Sigmoid colon (tissue), 7 donors: Measurements from ENCODE around the gene BTBD19. TPM values are rescaled to one million over a fixed set of nuclear protein-coding genes. Genes with fewer than 3 reads are reported as not detected.
"Not testable (repeated sequence)": the region's sequence is repeated elsewhere in the genome, so short reads cannot be mapped to it uniquely, and the experiment has no call there.

Experiments used
- DNase-seq: peaks from one replicate; pipeline ENCODE4 v3.0.0-alpha.2; 2019
- H3K27ac ChIP-seq, 4 donors: fragments of 200-600 bp; sonication (generic); one replicate each; pipeline ENCODE4 v1.5.1; 2016 to 2019; ENCODE audit warnings: mild to moderate bottlenecking in 1 of 4
- H3K27me3 ChIP-seq, 3 donors: fragments of 200-600 bp; sonication (generic); one replicate each; pipeline ENCODE4 v1.5.1; 2019; ENCODE audit warnings: mild to moderate bottlenecking in 1 of 3
- H3K36me3 ChIP-seq, 4 donors: fragments of 200-600 bp; sonication (generic); one replicate each; pipeline ENCODE4 v1.5.1; 2016 to 2019
- H3K4me1 ChIP-seq, 4 donors: fragments of 200-600 bp; sonication (generic); one replicate each; pipeline ENCODE4 v1.5.1; 2017 to 2019
- H3K4me3 ChIP-seq, 4 donors: fragments of 200-600 bp; sonication (generic); one replicate each; pipeline ENCODE4 v1.5.1; 2017 to 2019; ENCODE audit warnings: mild to moderate bottlenecking in 2 of 4, moderate library complexity in 1 of 4
- H3K9me3 ChIP-seq, 4 donors: fragments of 200-600 bp in 3 of 4; sonication (generic) in 3 of 4; one replicate each; pipeline versions ENCODE4 v1.5.1 to v1.6.1; 2013 to 2019
- CTCF ChIP-seq, 4 experiments: fragments of 450-650 bp in 3 of 4; fragments of 200-600 bp in 1 of 4; IDR thresholded peaks; one replicate each; pipeline ENCODE4 v1.5.1; 2016 to 2019; ENCODE audit warnings: antibody characterized with exemption in 4 of 4, mild to moderate bottlenecking in 3 of 4, moderate library complexity in 2 of 4
- EP300 ChIP-seq, 4 donors: sonication (generic); formaldehyde crosslinking; IDR thresholded peaks; one replicate each; pipeline ENCODE4 v1.6.1; 2017; ENCODE audit warnings: antibody characterized with exemption in 4 of 4
- POLR2A ChIP-seq, 2 donors: fragments of 450-650 bp; IDR thresholded peaks; one replicate each; pipeline ENCODE4 v1.6.1; 2016; ENCODE audit warnings: antibody characterized with exemption in 2 of 2, mild to moderate bottlenecking in 2 of 2, moderate library complexity in 2 of 2
- POLR2AphosphoS5 ChIP-seq, 4 donors: sonication (generic); formaldehyde crosslinking; IDR thresholded peaks; one replicate each; pipeline ENCODE4 v1.6.1; 2017; ENCODE audit warnings: antibody characterized with exemption in 4 of 4
- WGBS, 2 donors: extraction: QIAGEN DNeasy Blood & Tissue Kit; methylation state at CpG; one replicate each; pipeline ENCODE4 v1.1.7; 2013; 5-methylcytosine and 5-hydroxymethylcytosine counted together
- intact Hi-C: fragments of 100-400 bp; cut with DNase I; formaldehyde crosslinking; loops from one replicate; pipeline ENCODE4 v1.15.1; 2023
- polyA plus RNA-seq, 3 donors: library from polyadenylated mRNA; stranded (reverse); fragments of 200-250 nt; gene quantifications; one replicate each; pipeline ENCODE4 v1.2.3, GENCODE V29; 2013
- total RNA-seq, 4 donors: library from RNA; depleted of rRNA; stranded (reverse); fragments of >200 nt; gene quantifications; one replicate each; pipeline ENCODE4 v1.1.0, GENCODE V29; 2016
- donor health status: healthy with polysubstance abuse.
- donor health status: Bipolar disorder and iron deficiency.
- donor health status: healthy.

Gene BTBD19
- total RNA-seq, result 1 to 10 TPM; 2.7 to 9.4 (median 3.2) TPM
- polyA plus RNA-seq, result 1 to 10 TPM in 1 of 3 donors, under 1 TPM in 1, not detected in 1; 0.60 to 2.3 TPM

- peak within 1 kb of the TSS; percentile 88 to 98 (median 95) for H3K27ac ChIP-seq
- peak within 1 kb of the TSS; percentile 13 to 35 (median 26) for H3K4me3 ChIP-seq
- intact Hi-C loops, result loop anchor here (10.0 kb wide), 1 partner anchor 687 kb away; the partner anchor contains the start of gene TESK2
- H3K9me3 ChIP-seq, result no peaks in the 10 kb centered on the region
- peaks cover 0 to 79% (median 57%) of the 10 kb centered on the region in 4 donors for H3K4me1 ChIP-seq
- TF ChIP-seq POLR2A (IDR thresholded peaks at IDR 0.05) (no peak), CTCF (IDR thresholded peaks at IDR 0.05) (no peak), POLR2AphosphoS5 (IDR thresholded peaks at IDR 0.05) (peak in 3 of 4 donors; percentile 13 to 50 (median 47)), EP300 (IDR thresholded peaks at IDR 0.05) (no peak)
- peak; percentile 94 for DNase-seq
- 40 to 51% methylated on average over 23 of the region's 23 CpGs for WGBS, 2 donors
- peaks cover 0 to 31% (median 10%) of the 10 kb centered on the region in 4 donors for H3K36me3 ChIP-seq
- H3K27me3 ChIP-seq, result no peaks in the 10 kb centered on the region
Observed at GRCh38 chr1:44808063-44808937, at the start of gene BTBD19. Gene BTBD19 (plus strand): TSS chr1:44808523. CDS start chr1:44808821, 298 bp downstream.

GRCh38 chr1:44759077-44759476, 49.2 kb upstream of the BTBD19 start:
- Histone ChIP-seq H3K27me3 (no peaks in the 10 kb centered on the region), H3K27ac (no peak overlapping the region), H3K9me3 (no peaks in the 10 kb centered on the region), H3K4me1 (no peaks in the 10 kb centered on the region), H3K4me3 (no peak overlapping the region), H3K36me3 (peaks cover 0 to 9% (median 0%) of the 10 kb centered on the region in 4 donors)
- 91 to 92% methylated on average over 11 of the region's 11 CpGs for WGBS, 2 donors
- TF ChIP-seq POLR2AphosphoS5 (IDR thresholded peaks at IDR 0.05) (no peak), CTCF (IDR thresholded peaks at IDR 0.05) (no peak), POLR2A (IDR thresholded peaks at IDR 0.05) (no peak)
- intact Hi-C loops, result no loop called here
- DNase-seq, result no peak

GRCh38 chr1:44760876-44761275, 47.4 kb upstream of the BTBD19 start:
- TF ChIP-seq CTCF (IDR thresholded peaks at IDR 0.05) (no peak), EP300 (IDR thresholded peaks at IDR 0.05) (no peak), POLR2AphosphoS5 (IDR thresholded peaks at IDR 0.05) (no peak), POLR2A (IDR thresholded peaks at IDR 0.05) (no peak)
- Histone ChIP-seq H3K4me1 (no peaks in the 10 kb centered on the region), H3K9me3 (no peaks in the 10 kb centered on the region), H3K27ac (no peak overlapping the region), H3K27me3 (no peaks in the 10 kb centered on the region), H3K36me3 (peaks cover 0 to 9% (median 0%) of the 10 kb centered on the region in 4 donors), H3K4me3 (no peak overlapping the region)
- intact Hi-C loops, result no loop called here
- WGBS, 2 donors, result 94 to 96% methylated on average over 3 of the region's 3 CpGs
- DNase-seq, result no peak

GRCh38 chr1:44766421-44766820, 41.9 kb upstream of the BTBD19 start:
- intact Hi-C loops, DNase-seq, H3K36me3 ChIP-seq, H3K27ac ChIP-seq, H3K4me3 ChIP-seq, H3K27me3 ChIP-seq, H3K9me3 ChIP-seq, H3K4me1 ChIP-seq: not testable (repeated sequence)
- WGBS, 2 donors, result 95 to 96% methylated on average over 6 of the region's 6 CpGs
